H9 (cell line): Measurements from ENCODE around the gene SERPINC1. TPM values are rescaled to one million over a fixed set of nuclear protein-coding genes. Genes with fewer than 3 reads are reported as not detected.

ENCODE experiments used
- DNase-seq: peaks from one replicate; pipeline ENCODE4 v3.0.0-alpha.2; 2017
- H2AFZ ChIP-seq: one replicate; pipeline ENCODE4 v1.6.1; 2013; ENCODE audit warnings: mild to moderate bottlenecking, low read length, control low read depth, moderate library complexity
- H2AK5ac ChIP-seq: 2 replicates; pipeline ENCODE4 v1.6.1; 2013; ENCODE audit warnings: low read length, control low read depth, mixed read lengths; ENCODE audit not compliant: insufficient read length
- H2BK120ac ChIP-seq: one replicate; pipeline ENCODE4 v1.6.1; 2013; ENCODE audit warnings: low read depth, mild to moderate bottlenecking, low read length, control low read depth, inconsistent platforms; ENCODE audit not compliant: poor library complexity, severe bottlenecking
- H2BK12ac ChIP-seq: 2 replicates; pipeline ENCODE4 v1.6.1; 2013; ENCODE audit warnings: low read length, control low read depth, mixed read lengths, low read depth; ENCODE audit not compliant: insufficient read length
- H2BK15ac ChIP-seq: 2 replicates; pipeline ENCODE4 v1.6.1; 2013; ENCODE audit warnings: low read depth, low read length, control low read depth
- H2BK20ac ChIP-seq: one replicate; pipeline ENCODE4 v1.6.1; 2013; ENCODE audit warnings: low read depth, mild to moderate bottlenecking, low read length, control low read depth, inconsistent platforms; ENCODE audit not compliant: poor library complexity, severe bottlenecking
- H2BK5ac ChIP-seq: 2 replicates; pipeline ENCODE4 v1.6.1; 2013; ENCODE audit warnings: low read length, control low read depth, mixed read lengths; ENCODE audit not compliant: insufficient read length
- H3K14ac ChIP-seq: 2 replicates; pipeline ENCODE4 v1.6.1; 2013; ENCODE audit warnings: low read length, control low read depth; ENCODE audit not compliant: insufficient read depth
- H3K18ac ChIP-seq: 2 replicates; pipeline ENCODE4 v1.6.1; 2013; ENCODE audit warnings: low read depth, mild to moderate bottlenecking, mixed read lengths, low read length, control low read depth; ENCODE audit not compliant: insufficient read length
- H3K23ac ChIP-seq: 2 replicates; pipeline ENCODE4 v1.6.1; 2013; ENCODE audit warnings: low read length, control low read depth, mixed read lengths, low read depth; ENCODE audit not compliant: insufficient read length
- H3K23me2 ChIP-seq: 2 replicates; pipeline ENCODE4 v1.6.1; 2013; ENCODE audit warnings: low read depth, mild to moderate bottlenecking, mixed read lengths, low read length, control low read depth; ENCODE audit not compliant: insufficient read length, poor library complexity, severe bottlenecking
- H3K27ac ChIP-seq: 2 replicates; pipeline ENCODE4 v1.5.1; 2013; ENCODE audit warnings: low read length, control low read depth, mixed read lengths, low read depth; ENCODE audit not compliant: insufficient read length
- H3K27me3 ChIP-seq: 2 replicates; pipeline ENCODE4 v1.6.1; 2013; ENCODE audit warnings: low read length, control low read depth, inconsistent platforms; ENCODE audit not compliant: insufficient read depth
- H3K4ac ChIP-seq: 2 replicates; pipeline ENCODE4 v1.6.1; 2013; ENCODE audit warnings: low read depth, mild to moderate bottlenecking, control low read depth, inconsistent platforms, low read length, moderate library complexity
- H3K4me1 ChIP-seq: 2 replicates; pipeline ENCODE4 v1.6.1; 2013; ENCODE audit warnings: low read length, control low read depth, inconsistent platforms; ENCODE audit not compliant: insufficient read depth
- H3K4me2 ChIP-seq: 2 replicates; pipeline ENCODE4 v1.6.1; 2013; ENCODE audit warnings: low read length, control low read depth, mixed read lengths; ENCODE audit not compliant: insufficient read length, insufficient read depth
- H3K56ac ChIP-seq: 2 replicates; pipeline ENCODE4 v1.6.1; 2013; ENCODE audit warnings: low read depth, mild to moderate bottlenecking, mixed read lengths, low read length, control low read depth; ENCODE audit not compliant: insufficient read length
- H3K79me1 ChIP-seq: 2 replicates; pipeline ENCODE4 v1.6.1; 2013; ENCODE audit warnings: low read depth, mild to moderate bottlenecking, moderate library complexity, low read length, control low read depth, inconsistent platforms; ENCODE audit not compliant: insufficient read depth, poor library complexity, severe bottlenecking
- H3K79me2 ChIP-seq: 2 replicates; pipeline ENCODE4 v1.6.1; 2013; ENCODE audit warnings: low read length, control low read depth, inconsistent platforms; ENCODE audit not compliant: insufficient read depth
- H3K9ac ChIP-seq: 2 replicates; pipeline ENCODE4 v1.6.1; 2013; ENCODE audit warnings: low read length, control low read depth, mixed read lengths; ENCODE audit not compliant: insufficient read length; ENCODE audit errors: extremely low read depth
- H3K9me3 ChIP-seq: one replicate; pipeline ENCODE4 v1.6.1; 2013; ENCODE audit warnings: low read depth, low read length, inconsistent platforms; ENCODE audit not compliant: control insufficient read depth
- H3T11ph ChIP-seq: one replicate; pipeline ENCODE4 v1.6.1; 2013; ENCODE audit warnings: mild to moderate bottlenecking, low read length, control low read depth, inconsistent platforms
- H4K20me1 ChIP-seq: one replicate; pipeline ENCODE4 v1.6.1; 2013; ENCODE audit not compliant: control insufficient read depth, insufficient read length, insufficient read depth
- H4K5ac ChIP-seq: 2 replicates; pipeline ENCODE4 v1.6.1; 2013; ENCODE audit warnings: low read depth, mild to moderate bottlenecking, mixed read lengths, low read length, control low read depth; ENCODE audit not compliant: insufficient read length
- H4K8ac ChIP-seq: replicated peaks from 2 replicates; pipeline ENCODE4 v1.6.1; 2013; ENCODE audit warnings: low read length, control low read depth, mixed read lengths, low read depth; ENCODE audit not compliant: insufficient read length
- H4K91ac ChIP-seq: 2 replicates; pipeline ENCODE4 v1.6.1; 2013; ENCODE audit warnings: low read depth, mild to moderate bottlenecking, moderate library complexity, mixed read lengths, low read length, control low read depth; ENCODE audit not compliant: insufficient read length
- H3K27ac Mint-ChIP-seq, 3 experiments: 2 replicates in 2 of 3; 3 replicates in 1 of 3; pipeline ENCODE4 v1.8.0; 2020 to 2021; ENCODE audit warnings: mixed read lengths in 3 of 3, mild to moderate bottlenecking in 1 of 3, moderate library complexity in 1 of 3
- H3K27me3 Mint-ChIP-seq: 2 replicates; pipeline ENCODE4 v1.8.0; 2021; ENCODE audit warnings: low read depth, mild to moderate bottlenecking, moderate library complexity, mixed read lengths
- H3K36me3 Mint-ChIP-seq, 3 experiments: 2 replicates in 2 of 3; 3 replicates in 1 of 3; pipeline ENCODE4 v1.8.0; 2020 to 2021; ENCODE audit warnings: low read depth in 3 of 3, mixed read lengths in 3 of 3; ENCODE audit not compliant: insufficient read depth in 1 of 3
- H3K4me1 Mint-ChIP-seq, 2 experiments: 2 replicates each; pipeline ENCODE4 v1.8.0; 2020; ENCODE audit warnings: mixed read lengths in 2 of 2
- H3K4me3 Mint-ChIP-seq, 2 experiments: 2 replicates in 1 of 2; 3 replicates in 1 of 2; pipeline ENCODE4 v1.8.0; 2020 to 2021; ENCODE audit warnings: mild to moderate bottlenecking in 2 of 2, mixed read lengths in 2 of 2, moderate library complexity in 1 of 2
- H3K9me3 Mint-ChIP-seq, 2 experiments: 2 replicates in 1 of 2; 3 replicates in 1 of 2; pipeline ENCODE4 v1.8.0; 2020; ENCODE audit warnings: mild to moderate bottlenecking in 2 of 2, mixed read lengths in 2 of 2, moderate library complexity in 1 of 2
- WGBS: extraction: QIAGEN DNeasy Blood & Tissue Kit; methylation state at CpG from one replicate; pipeline ENCODE4 v1.1.7; 2013; ENCODE audit warnings: missing lambda C conversion rate, low lambda C conversion rate, mixed read lengths; ENCODE audit not compliant: insufficient read length; ENCODE audit errors: extremely low coverage; 5-methylcytosine and 5-hydroxymethylcytosine counted together
- total RNA-seq: library from RNA; stranded (reverse); gene quantifications from 2 replicates; pipeline ENCODE4 v1.2.1, GENCODE V29; 2021
- TF ChIP-seq, protein P1 (sequence below): fragments of 200-600 bp; sonication (generic); conservative IDR thresholded peaks from 3 replicates; pipeline ENCODE4 v1.8.0; 2021; ENCODE audit warnings: antibody characterized with exemption, mild to moderate bottlenecking

SERPINC1 gene
- total RNA-seq, 1 experiment from 2014 or later: not detected

DNA sequence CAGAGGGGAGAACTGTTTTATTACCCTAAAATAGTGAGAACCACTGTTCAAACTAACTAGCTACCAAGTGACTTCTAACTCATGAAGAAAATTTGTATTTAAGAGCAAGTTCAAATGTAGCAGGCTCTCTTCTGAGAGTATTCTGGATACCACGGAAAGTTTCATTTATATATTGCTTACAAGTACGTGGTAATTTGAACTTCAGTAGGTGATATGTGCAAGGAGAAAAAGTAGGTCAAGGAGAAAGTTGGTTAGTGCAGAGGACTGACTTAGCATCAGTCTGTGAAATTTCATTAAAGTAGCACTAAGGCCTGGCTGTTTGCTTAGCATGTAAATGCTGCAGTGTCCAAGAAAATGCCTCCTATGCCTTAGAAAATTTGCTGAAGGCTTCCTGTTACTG is 16.7 kb downstream of the SERPINC1 start:
- Histone ChIP-seq H2AFZ (no peak overlapping the region), H2BK20ac (no peak overlapping the region), H3K4me1 (peaks cover 4% of the 10 kb centered on the region; the same call in 1 of the 2 replicates), H3T11ph (no peak overlapping the region), H3K9me3 (no peaks in the 10 kb centered on the region), H3K79me1 (no peaks in the 10 kb centered on the region), H4K20me1 (no peaks in the 10 kb centered on the region), H2BK5ac (no peak overlapping the region), H3K14ac (no peak overlapping the region), H3K4me2 (no peak overlapping the region), H3K79me2 (no peaks in the 10 kb centered on the region), H3K27ac (no peak overlapping the region), H2AK5ac (no peak overlapping the region), H2BK120ac (no peak overlapping the region), H2BK15ac (no peak overlapping the region), H2BK12ac (no peak overlapping the region), H3K23me2 (no peaks in the 10 kb centered on the region), H3K23ac (no peak overlapping the region), H3K18ac (no peak overlapping the region), H4K91ac (no peak overlapping the region), H3K9ac (peak overlapping the region; percentile 15), H3K4ac (no peak overlapping the region), H4K8ac (no peak overlapping the region), H3K56ac (no peak overlapping the region), H4K5ac (no peak overlapping the region), H3K27me3 (no peaks in the 10 kb centered on the region)
- H3K4me3 Mint-ChIP-seq: no peak overlapping the region
- H3K27ac Mint-ChIP-seq: no peak overlapping the region
- TF ChIP-seq, protein P1, sequence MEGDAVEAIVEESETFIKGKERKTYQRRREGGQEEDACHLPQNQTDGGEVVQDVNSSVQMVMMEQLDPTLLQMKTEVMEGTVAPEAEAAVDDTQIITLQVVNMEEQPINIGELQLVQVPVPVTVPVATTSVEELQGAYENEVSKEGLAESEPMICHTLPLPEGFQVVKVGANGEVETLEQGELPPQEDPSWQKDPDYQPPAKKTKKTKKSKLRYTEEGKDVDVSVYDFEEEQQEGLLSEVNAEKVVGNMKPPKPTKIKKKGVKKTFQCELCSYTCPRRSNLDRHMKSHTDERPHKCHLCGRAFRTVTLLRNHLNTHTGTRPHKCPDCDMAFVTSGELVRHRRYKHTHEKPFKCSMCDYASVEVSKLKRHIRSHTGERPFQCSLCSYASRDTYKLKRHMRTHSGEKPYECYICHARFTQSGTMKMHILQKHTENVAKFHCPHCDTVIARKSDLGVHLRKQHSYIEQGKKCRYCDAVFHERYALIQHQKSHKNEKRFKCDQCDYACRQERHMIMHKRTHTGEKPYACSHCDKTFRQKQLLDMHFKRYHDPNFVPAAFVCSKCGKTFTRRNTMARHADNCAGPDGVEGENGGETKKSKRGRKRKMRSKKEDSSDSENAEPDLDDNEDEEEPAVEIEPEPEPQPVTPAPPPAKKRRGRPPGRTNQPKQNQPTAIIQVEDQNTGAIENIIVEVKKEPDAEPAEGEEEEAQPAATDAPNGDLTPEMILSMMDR: no peak
- no peak for DNase-seq
- peaks cover 0 to 2% (median 2%) of the 10 kb centered on the region in 3 experiments; a peak in 2 of 7 replicates for H3K36me3 Mint-ChIP-seq
- no peaks in the 10 kb centered on the region for H3K9me3 Mint-ChIP-seq
- no CpG with 5 or more reads among the region's 2 CpGs for WGBS
- H3K27me3 Mint-ChIP-seq: no peaks in the 10 kb centered on the region
- H3K4me1 Mint-ChIP-seq: peaks cover 19 to 37% of the 10 kb centered on the region in 2 experiments
